CD4-positive, alpha-beta T cell treated with Interferon alpha-2 for 1 hour (primary cell): ENCODE results near the gene MDM1.
A peak's percentile ranks its signal among the peaks of the same experiment; 100 is the strongest.

Experiments
- DNase-seq, 2 donors: peaks; one replicate each; pipeline ENCODE4 v3.0.0-alpha.2; 2020 to 2022

The MDM1 gene

DNA sequence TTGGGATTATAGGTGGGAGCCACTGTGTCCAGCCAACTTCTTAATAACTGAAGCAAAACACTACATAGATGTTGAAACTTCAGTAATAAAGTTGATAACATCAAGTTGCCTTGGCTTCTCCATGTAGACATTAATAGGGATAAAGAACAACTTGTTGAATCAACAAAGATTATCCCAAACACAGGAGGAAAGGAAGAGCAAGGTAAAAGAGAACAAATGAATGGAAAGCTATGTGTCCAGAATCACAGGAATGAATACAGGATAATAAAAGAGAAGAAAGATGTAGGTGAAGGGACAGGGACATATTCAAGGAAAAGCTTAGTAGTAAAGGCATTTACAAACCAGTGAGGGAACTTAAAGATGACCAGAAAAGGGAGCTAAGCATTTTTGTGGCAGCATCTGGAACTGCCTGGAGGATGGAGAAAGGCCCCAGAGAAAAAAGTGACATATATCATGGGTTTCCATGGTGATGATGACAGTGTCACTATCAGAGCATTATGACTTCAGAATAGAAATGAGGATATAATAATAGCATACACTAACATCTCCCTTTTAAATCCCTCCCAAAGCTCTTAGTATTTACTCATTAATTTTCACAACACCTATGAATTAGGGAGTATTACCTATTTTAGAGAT, 24.0 kb upstream of the MDM1 start:
- DNase-seq, result no peak

DNA sequence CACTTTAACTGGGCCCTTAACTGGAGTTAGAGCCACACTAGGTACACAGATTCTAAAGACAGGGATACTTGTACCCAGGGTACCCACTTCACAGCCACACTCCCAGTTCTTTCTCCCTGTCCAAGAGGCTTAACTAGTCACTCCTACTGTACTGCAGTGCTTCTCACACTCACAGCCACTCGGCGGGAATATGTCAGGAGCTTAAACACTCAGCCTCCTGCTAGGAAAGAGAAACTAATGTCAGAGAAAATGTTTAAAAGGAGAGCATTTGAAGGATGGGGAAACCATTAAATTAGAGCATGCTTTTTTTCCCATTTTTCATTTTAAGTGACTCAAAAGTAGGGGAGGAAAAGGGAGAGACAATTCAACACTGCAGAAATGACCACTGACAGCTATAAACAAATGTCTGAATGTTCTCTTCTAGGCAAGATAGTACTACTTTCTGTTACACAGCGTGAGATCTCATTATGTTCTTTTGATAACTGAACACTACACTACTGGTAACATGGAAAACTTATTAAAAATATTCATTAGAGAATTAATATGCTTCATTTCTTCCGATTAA, 22.9 kb upstream of the MDM1 start:
- no peak for DNase-seq

DNA sequence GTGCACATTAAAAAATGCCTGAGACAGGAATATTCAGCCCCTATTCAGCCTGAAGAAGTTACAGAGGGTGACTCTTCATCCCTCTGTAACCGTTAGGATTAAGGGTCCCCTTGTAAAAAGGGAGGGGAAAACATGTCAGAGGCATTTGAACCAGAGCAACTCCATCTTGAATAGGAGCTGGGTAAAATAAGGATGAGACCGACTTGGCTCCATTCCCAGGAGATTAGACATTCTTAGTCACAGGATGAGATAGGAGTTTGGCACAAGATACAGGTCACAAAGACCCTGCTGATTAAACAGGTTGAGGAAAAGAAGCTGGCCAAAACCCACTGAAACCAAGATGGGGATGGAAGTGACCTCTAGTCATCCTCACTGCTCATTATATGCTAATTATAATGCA, 19.9 kb upstream of the MDM1 start:
- no peak for DNase-seq

DNA sequence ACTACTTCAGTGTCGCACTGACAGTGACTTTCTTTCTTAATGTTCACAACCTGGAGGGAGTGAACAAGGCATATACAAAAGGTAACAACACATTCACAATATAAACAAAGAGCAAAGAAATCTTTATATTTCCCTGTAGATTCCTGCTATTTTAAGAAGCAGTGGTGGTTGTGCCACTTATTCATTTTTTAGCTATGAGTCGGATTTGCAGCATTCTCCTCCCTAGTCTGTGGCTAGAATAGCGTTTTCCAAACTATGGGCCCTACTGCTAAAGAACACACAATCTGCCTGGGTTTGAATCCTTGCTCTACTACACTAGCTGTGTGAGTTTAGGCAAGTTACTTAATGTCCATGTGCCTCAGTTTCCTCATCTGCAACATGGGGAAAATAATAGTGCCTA, 18.6 kb upstream of the MDM1 start:
- DNase-seq, result no peak

DNA sequence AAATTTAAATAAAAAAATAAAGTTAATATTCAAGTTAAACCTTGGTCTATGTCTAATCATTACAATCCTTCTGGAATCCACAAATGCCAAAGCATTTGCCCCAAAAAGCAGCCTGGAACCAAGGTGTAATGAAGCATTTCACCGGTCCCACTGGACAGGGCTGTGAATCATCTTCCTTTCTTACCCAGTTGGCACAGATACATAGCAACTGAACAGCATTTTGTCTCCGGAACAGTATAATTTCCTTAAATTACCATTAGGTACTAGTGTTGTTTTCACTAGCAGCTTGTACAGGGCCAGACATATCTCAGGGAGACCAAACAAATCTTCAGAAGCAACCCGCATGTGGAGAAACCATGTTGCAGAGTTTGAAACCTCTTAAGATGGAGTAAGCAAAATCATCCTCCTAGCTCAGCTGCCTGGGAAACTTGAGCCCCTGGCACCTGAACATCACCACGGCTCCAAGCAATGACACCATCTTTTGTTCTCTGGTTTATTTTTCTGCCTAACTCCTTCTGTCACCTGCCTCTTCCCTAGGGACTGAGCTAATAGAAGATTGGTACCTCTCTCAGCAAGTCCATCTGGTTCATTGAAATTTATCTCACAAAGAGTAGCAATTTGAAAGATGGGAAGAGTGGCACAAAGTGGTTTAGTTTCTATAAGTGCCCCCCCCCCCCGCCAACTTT, 17.9 kb upstream of the MDM1 start:
- no peak for DNase-seq

DNA sequence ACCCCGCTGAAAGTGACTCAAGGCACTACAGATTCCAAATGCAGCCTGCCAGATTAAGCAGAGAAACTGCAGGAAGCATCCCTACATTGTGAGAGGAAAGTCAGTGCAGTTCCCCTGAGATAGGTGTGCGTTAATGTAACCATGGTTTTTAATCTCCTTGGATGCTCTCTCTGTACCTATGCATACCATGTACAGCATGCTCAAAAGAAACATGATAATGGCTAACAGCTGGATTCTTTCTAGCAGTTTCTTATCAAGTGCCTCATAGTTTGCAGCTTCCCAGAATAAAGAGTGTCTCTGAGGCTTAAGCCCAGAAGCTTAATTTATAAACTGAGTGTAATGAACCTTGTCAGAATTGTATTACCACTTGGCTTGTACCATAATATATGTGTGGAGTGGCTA, 17.1 kb upstream of the MDM1 start:
- DNase-seq, result no peak

DNA sequence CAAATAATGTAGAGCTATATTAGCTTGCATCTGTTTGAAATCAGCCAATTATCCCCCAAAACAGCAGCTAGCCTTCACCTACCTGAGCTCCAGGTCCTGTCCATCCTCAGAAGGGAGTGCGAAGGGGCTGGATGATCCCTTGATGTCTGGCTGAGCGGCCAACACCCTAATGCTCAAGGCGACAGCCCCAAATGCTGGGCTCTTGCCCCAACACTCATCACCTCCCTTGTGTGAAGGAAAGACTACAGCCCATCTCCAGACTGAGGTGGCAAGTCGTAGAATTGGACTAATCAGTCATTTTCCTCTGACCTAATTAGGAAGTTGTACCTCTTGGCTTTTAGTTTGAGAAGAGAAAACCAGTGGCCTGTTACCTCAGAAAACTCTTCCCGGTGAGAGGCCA, 16.3 kb upstream of the MDM1 start:
- DNase-seq, result no peak

DNA sequence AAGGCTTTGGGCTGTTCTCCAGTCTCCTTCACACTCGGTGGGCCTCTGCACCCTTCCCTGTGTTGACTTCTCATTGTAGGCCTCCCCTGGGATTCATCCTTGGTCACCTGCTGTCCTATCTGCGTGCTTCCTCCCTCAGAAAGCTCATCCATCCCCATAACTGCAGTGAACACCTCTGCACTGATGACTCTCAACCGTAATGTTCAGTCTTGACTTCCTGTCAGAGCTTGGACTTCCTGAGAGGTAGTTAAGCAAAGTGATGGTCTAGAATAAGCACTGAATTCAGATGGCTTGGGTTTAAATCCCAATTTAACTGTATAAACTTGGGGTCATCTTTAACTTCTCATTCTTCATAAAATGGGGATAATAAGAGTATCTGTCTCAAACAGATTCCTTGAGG, 13.6 kb upstream of the MDM1 start:
- no peak for DNase-seq

DNA sequence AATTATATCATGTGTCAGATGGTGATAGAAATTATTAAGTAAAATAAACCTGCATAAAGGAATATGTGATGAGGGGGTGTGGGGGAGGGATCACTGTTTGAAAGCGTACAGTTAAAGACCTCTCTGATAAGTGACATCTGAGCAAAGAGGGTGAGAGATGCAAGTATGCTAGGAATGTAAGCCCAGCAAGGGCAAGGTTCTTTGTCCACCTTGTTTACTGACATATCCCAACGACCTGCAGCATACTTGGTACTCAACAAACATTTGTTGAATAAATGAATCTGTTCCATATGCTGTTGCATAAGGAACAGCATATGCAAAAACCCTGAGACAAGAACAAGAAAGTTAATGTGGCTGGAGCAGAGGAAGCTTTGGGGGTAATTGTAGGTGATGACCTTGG, 12.0 kb upstream of the MDM1 start:
- no peak for DNase-seq

DNA sequence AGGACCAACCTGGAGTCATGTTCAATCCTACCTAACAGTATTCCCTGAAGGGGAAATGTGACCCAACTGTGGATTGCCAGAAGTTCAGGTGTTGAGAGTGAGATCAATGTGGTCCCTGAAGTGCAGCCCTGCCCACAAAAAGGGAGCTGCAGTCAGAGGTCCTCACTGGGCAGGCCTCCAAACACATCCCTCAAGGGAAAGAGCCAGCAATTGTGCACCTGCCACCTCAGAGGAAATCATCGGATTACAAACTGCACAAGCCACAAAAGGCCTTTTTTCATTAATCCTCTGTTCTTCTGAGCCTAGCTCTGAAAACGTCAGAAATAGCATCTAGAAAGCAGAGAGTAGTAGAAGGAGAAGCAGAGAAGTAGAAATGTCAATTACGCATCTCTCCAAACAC, 10.8 kb upstream of the MDM1 start:
- DNase-seq, result no peak

DNA sequence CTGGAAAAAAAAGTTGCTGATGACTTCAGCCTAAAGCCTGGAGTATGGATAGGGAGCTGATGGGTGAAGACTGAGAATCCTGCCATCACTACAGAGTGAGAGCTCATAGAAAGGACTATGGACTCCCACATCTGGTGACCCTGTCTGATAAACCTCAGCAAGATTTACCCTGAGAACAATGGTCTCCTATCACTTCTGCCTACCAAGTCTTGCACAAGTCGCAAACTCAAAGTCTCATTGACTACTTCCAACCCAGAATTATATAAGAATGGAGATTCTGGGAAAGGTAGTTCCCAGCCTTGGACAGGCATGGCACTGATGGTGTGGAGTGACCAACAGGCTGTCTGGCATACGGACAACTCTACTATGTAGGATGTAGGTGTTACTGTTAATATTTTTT, 9.7 kb upstream of the MDM1 start:
- DNase-seq, result no peak

DNA sequence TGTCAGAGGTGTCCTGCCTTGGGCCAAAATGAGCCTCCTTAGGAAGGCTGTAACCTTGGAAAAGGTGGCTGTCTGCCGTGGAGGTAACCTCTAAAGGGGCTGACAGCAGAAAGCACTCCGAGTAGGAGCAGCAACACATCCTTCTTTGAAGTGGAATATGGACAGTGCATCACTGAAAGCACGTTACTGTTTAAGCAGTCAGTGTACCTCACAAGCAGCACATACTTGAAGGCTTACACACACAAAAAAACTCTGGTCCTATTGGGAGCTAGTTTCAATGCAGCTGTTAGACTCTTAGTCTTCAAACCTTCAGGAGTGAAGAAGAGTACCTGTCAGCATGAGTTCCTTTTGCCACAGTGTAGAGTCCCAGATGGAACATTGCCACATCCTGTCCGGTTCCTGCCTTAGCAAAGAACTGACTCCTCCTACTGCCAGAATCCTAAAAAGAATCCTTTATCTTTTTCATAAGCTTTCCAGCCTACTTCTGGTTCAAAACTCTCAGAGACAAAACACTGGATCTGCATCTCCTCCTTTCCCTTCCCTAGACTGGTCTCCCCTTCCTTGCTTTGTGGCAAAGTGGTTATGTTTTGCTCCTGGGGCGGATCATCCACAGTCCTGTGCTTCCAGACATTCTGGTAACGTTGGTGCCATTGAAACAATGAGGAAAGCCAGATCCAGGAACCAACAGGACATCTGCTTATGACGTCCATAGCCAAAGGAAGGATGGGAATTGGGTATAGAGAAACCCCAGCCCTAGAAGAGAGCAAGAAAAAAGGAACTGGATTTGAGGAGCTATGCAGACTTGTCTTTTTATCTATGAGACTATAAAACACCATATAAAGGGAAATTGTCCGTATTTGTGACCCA, 8.5 kb upstream of the MDM1 start:
- DNase-seq, result no peak

DNA sequence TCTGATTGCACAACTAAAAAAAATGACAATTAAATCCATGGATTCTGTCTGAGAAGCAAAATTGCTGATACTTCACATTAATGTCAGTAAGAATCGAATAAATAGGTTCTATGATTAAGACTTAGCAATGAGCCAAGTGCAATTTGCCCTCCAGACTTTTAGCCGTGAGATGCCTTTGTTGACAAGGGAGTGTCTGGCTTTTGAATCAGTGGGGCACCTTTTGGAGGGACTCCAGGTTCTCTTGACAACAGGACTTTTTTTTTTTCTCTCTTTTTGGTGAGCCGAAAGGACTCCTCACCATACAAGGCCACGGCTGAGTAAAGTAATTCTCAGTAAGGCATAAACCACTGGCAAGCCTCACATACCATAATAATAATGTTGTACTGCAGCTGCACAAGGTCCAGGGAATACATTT, 4.7 kb upstream of the MDM1 start:
- DNase-seq, result no peak

DNA sequence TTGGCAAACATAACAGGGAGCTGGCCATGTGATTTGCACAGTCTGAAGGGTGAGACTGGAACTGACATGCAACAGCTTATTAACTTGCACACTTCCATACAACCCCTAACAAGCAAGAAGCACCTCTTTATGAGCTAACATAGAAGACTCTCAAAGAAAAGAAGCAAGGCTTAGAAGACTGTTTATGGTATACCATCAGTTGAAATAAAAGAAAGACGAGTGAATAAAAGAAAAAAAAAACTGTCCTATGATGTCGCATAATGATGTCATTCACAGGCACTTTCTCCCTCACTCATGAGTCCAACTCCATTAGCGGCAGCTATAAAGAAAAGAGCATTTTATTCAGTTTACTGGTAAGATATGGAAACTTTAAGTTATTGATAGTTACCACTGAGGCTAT, 3.3 kb upstream of the MDM1 start:
- no peak for DNase-seq

DNA sequence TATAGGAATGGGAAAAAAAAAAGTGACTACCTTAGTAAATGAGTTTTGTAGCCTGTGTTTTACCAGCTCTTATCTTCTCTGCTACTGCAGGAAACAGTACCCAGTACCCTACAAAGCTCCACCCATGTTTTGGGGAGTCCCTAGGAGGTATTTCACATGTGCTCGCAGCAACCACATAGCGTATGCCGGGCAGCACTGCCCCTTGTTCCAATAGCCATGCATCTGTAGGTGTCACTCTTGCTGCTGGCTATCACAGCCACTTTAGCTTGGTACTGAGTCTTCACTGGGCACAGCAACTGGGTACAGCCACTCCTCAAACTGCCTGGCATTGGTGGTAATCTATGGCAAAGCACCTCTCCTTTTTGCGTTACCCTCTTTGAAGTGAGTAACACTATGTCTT, 2.0 kb upstream of the MDM1 start:
- DNase-seq, result peak; percentile 28 to 40

DNA sequence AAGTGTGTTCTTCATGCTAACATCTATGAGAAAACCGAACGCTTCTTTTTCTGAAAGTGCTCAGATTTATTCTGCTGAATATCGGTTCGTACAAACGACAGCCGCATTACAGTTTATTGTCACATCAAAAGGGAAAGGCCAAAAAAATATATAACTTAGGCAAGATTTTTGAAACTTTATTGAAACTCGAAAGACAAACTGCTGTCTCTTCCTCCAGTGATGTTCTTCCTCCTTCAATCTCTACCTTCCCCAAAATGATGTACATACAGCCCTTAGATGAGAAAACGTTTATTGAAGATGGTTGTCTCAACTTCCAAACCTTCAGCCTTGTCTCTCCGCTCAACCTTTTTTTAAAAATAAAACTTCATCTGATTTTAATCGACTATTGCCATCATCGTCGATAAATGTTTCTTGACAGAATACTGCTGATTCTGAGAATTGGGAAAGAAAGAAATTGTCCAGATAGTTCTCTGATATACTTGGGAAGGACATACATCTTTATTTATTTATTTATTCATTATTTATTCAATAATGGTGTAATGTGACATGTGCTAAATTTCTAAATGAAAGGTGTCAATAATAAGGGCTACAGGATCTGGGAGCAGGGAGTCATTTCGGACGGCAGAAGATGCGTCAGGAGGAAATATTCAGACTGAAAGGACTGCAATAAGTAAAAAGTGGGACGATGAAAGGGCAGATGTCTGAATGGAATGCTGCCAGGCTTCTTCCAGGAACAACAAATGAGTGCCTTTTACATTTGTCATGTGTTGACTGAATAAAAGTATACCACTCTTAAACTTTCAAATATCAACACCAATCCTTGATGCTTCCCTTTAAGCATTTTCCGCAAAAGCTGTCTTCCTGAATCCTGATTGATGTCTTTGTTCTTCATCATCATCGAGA, 817 bp upstream of the MDM1 start:
- no peak for DNase-seq

DNA sequence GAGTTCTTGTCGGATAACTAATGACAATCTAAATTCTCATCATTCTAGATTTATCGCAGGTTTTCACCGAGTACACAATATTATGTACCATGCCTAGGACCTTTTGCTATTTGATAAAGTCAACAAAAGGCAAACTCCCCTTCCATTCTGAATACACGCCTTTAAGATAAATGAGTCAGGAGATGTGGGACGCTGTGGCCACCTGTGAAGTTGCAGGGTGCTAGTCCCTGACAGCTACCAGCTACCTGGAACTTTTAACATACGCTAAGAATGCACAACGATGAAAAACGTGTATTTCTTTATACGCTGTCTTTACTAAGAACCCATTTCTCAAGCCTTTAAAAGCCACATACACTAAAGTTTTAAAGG, 678 bp downstream of the MDM1 start:
- no peak for DNase-seq

DNA sequence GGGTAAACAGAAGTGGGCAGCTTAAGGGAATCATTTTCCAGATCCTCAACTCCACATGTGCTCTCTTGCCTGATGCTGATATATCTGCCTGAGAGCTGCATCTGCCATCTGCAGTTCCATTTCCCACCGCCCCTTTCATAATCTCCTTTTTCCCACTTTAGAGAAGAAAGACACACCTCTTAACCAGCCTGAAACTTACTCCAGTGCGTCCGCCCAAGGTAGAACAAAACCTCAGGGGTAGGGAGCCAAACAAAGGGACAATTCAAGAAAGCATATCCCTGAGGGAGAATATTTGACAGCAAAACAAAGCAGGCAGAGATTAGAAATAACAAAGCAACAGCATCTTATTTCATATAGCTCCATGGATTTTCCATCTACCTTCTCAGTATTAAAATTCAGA, 4.3 kb downstream of the MDM1 start:
- DNase-seq, result no peak

DNA sequence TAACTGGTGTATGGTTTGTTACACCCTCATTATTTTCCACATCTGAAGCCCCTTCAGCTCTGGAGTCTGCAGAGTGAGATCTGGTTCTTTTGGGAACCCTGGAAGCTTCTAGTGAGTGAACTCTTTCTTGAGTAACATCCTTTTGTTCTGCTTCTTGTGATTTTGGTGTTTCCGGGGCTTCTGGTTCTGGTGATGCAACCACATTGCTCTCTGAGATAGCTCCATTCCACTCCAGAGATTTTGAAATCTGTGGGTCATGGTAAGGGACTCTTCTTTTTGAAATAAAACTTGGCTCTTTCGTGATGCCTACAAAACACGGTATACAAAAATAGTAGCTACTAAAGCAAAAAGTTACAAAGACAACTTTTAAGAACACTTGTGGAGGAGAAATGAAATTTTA, 5.4 kb downstream of the MDM1 start:
- peak in 1 of 2 donors; percentile 2 for DNase-seq

DNA sequence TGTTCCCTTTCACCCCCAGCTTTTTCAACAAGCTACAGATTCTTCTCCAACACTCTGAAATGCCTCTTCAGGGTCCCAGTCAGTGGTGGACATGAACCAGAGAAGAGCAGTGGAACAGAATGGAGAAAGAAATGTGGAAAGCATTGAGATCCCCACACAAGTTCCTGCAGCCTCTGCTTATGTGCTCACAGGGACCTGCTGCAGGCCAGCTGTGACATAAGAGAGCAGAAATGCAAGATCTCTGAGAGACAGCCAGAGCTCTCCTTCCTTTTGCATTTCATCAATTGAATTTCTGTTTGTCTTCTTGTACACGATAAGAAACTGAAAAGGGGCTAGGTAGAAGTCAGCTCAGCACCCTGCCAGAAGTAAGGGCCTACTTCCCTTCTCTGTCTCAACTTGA, 6.2 kb downstream of the MDM1 start:
- DNase-seq, result no peak

DNA sequence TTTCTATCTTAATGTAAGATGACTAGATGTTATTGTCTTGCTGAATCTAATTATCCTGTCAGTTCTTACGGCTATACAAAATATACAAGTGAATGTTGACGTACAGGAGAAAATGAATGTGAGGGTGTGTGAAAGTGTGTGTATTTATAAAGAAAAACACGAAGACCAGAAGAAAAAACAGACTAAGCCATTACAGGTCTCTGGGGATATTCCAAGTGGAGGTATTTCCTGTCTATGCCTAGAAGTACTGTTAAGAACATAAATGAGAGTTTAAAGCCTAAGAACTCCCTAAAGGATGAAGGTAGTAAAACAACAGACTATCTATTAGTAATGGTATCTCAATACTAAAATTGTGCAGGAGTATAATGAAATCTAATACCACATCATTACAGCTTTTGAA, 7.6 kb downstream of the MDM1 start:
- DNase-seq, result no peak

DNA sequence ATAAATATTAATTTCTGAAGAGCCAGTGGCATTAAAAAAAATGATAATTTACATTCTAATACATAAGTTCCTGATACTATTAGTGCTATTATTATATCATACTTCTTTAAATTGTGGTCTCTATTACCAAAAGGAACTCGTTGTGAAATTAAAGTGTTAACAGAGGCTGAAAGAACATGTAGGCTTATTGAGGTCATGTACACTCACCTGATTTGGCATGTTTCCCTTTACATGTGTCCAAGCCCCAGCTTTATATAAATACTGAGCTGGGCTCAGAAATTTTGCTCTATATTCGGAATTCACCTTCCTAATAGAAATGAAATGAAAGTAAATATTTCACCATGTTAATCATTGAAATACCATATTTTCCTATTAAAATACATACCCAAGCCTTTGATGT, 11.0 kb downstream of the MDM1 start:
- DNase-seq, result no peak
